Lower lobe of right lung (tissue), 2 donors: Measurements from ENCODE around the gene PNMA6E. TPM values are rescaled to one million over a fixed set of nuclear protein-coding genes. Genes with fewer than 3 reads are reported as not detected.

Source experiments
- ATAC-seq, 2 donors: fragments of 200-7000 bp; cut with Tn5 transposase; one replicate each; pipeline ENCODE4 v1.9.1; 2020 to 2022; ENCODE audit warnings: mild to moderate bottlenecking in 2 of 2, moderate library complexity in 2 of 2
- DNase-seq: peaks from one replicate; pipeline ENCODE4 v3.0.0-alpha.2; 2020
- H3K27ac ChIP-seq: fragments of 200-600 bp; one replicate; pipeline ENCODE4 v1.8.0; 2022
- H3K27me3 ChIP-seq: fragments of 200-600 bp; one replicate; pipeline ENCODE4 v1.8.0; 2022; ENCODE audit warnings: low read depth
- H3K36me3 ChIP-seq: fragments of 200-600 bp; one replicate; pipeline ENCODE4 v1.8.0; 2022; ENCODE audit warnings: mild to moderate bottlenecking
- H3K4me1 ChIP-seq: fragments of 200-600 bp; one replicate; pipeline ENCODE4 v1.8.0; 2022
- H3K4me3 ChIP-seq: fragments of 200-600 bp; one replicate; pipeline ENCODE4 v1.8.0; 2022; ENCODE audit warnings: mild to moderate bottlenecking
- H3K9me3 ChIP-seq: fragments of 200-600 bp; one replicate; pipeline ENCODE4 v1.8.0; 2022
- CTCF ChIP-seq: fragments of 200-600 bp; IDR thresholded peaks from one replicate; pipeline ENCODE4 v1.8.0; 2022; ENCODE audit warnings: antibody characterized with exemption, mild to moderate bottlenecking
- intact Hi-C: fragments of 100-400 bp; cut with DNase I; formaldehyde crosslinking; loops from one replicate; pipeline ENCODE4 v1.11.0; 2022
- total RNA-seq: library from RNA; stranded (reverse); fragmentation: NEBNext Ultra II Directional; extraction: Animal tissue kit (Norgen Biotek cat#: 25700); gene quantifications from one replicate; pipeline ENCODE4 v1.2.1, GENCODE V29; 2021
- donor health status: DM: no; HTN: yes; CAD: no; lungs with severe emphysema.

PNMA6E gene
- total RNA-seq, 1 donor from 2014 or later: not detected

GRCh38 chrX:153357877-153358276, 43.3 kb downstream of the PNMA6E start:
- intact Hi-C loops: no loop called here
- H3K36me3 ChIP-seq: no peaks in the 10 kb centered on the region
- H3K4me1 ChIP-seq: no peaks in the 10 kb centered on the region
- no peak for TF ChIP-seq CTCF
- DNase-seq (no peak), ATAC-seq (no peak)
- H3K27ac ChIP-seq: no peak overlapping the region
- no peaks in the 10 kb centered on the region for H3K27me3 ChIP-seq
- H3K4me3 ChIP-seq: no peak overlapping the region
- H3K9me3 ChIP-seq: no peaks in the 10 kb centered on the region

- intact Hi-C loops: no loop called here
- no peak for DNase-seq
- H3K36me3 ChIP-seq: peaks cover 5% of the 10 kb centered on the region
- no peaks in the 10 kb centered on the region for H3K9me3 ChIP-seq
- H3K4me1 ChIP-seq: no peaks in the 10 kb centered on the region
- no peaks in the 10 kb centered on the region for H3K27me3 ChIP-seq
- TF ChIP-seq CTCF: no peak
- no peak overlapping the region for H3K4me3 ChIP-seq
- no peak overlapping the region for H3K27ac ChIP-seq
- ATAC-seq: no peak
These were observed 47.7 kb downstream of the PNMA6E start for GRCh38 chrX:153353416-153353815.

- peaks cover 10% of the 10 kb centered on the region for H3K36me3 ChIP-seq
- DNase-seq: no peak
- TF ChIP-seq CTCF: no peak
- no peaks in the 10 kb centered on the region for H3K27me3 ChIP-seq
- no peak overlapping the region for H3K27ac ChIP-seq
- ATAC-seq: no peak
- no peak overlapping the region for H3K4me3 ChIP-seq
- no peaks in the 10 kb centered on the region for H3K9me3 ChIP-seq
- intact Hi-C loops: no loop called here
- H3K4me1 ChIP-seq: no peaks in the 10 kb centered on the region
These were observed 48.3 kb downstream of the PNMA6E start for GRCh38 chrX:153352858-153353257.

- Histone ChIP-seq H3K4me3 (no peak overlapping the region), H3K36me3 (peaks cover 19% of the 10 kb centered on the region), H3K9me3 (no peaks in the 10 kb centered on the region), H3K4me1 (no peaks in the 10 kb centered on the region), H3K27ac (no peak overlapping the region), H3K27me3 (no peaks in the 10 kb centered on the region)
- intact Hi-C loops: no loop called here
- ATAC-seq (no peak), DNase-seq (no peak)
- TF ChIP-seq CTCF: no peak
These were observed 49.2 kb downstream of the PNMA6E start for GRCh38 chrX:153351981-153352380.

GRCh38 chrX:153349952-153350351, 51.2 kb downstream of the PNMA6E start:
- no peak for TF ChIP-seq CTCF
- Histone ChIP-seq H3K27me3 (no peaks in the 10 kb centered on the region), H3K4me1 (no peaks in the 10 kb centered on the region), H3K36me3 (peaks cover 31% of the 10 kb centered on the region), H3K27ac (no peak overlapping the region), H3K9me3 (no peaks in the 10 kb centered on the region), H3K4me3 (no peak overlapping the region)
- ATAC-seq (no peak), DNase-seq (no peak)
- intact Hi-C loops: no loop called here

- no peak for ATAC-seq
- Histone ChIP-seq H3K4me1 (no peaks in the 10 kb centered on the region), H3K4me3 (no peak overlapping the region), H3K27me3 (no peaks in the 10 kb centered on the region), H3K9me3 (no peaks in the 10 kb centered on the region), H3K27ac (no peak overlapping the region), H3K36me3 (peaks cover 34% of the 10 kb centered on the region)
- intact Hi-C loops: no loop called here
- TF ChIP-seq CTCF: no peak
- no peak for DNase-seq
These were observed 52.7 kb downstream of the PNMA6E start for GRCh38 chrX:153348421-153348820.
